Spleen (tissue), 7 donors: ENCODE measurements around the gene TBC1D22A.

Source experiments
- POLR2A ChIP-seq, 3 donors: fragments of 450-650 bp; IDR thresholded peaks; one replicate each; pipeline ENCODE4 v1.5.1; 2017; ENCODE audit warnings: antibody characterized with exemption in 3 of 3, mild to moderate bottlenecking in 1 of 3
- TF ChIP-seq, protein P1 (sequence below), 11 experiments: fragments of 200-600 bp in 7 of 11; fragments of 450-650 bp in 4 of 11; sonication (generic) in 4 of 11; IDR thresholded peaks in 8 of 11; conservative IDR thresholded peaks in 3 of 11; 1 replicate in 7 of 11; 2 replicates in 4 of 11; pipeline versions ENCODE4 v1.4.0 to v1.8.0; 2016 to 2021; ENCODE audit warnings: antibody characterized with exemption in 11 of 11, inconsistent platforms in 4 of 11, mild to moderate bottlenecking in 1 of 11
- donor health status: DM: no; HTN: no; CAD: no; lungs with moderate emphysema.
- donor health status: DM: no; HTN: no; CAD: no.
- donor health status: DM: no; HTN: no; CAD: no.

DNA sequence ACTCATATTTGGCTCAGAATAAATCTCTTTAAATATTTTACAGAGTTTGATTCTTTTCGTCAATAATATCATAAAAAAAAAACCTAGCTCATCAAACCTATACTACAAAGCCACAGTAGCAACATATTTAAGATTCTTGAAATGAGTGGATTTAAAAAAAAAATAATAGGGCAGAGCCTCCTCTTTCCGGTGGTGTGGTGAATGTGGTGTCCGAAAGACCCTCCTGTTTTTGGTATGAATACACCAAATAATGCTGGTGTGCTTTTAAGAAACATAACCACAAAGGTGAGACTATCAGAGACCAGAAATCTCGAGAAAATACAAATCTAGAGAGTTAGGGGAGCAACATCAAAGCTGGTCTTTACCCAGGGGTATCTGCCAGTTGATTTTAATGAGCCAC lies 342.6 kb downstream of the TBC1D22A start:
- TF ChIP-seq, protein P1, sequence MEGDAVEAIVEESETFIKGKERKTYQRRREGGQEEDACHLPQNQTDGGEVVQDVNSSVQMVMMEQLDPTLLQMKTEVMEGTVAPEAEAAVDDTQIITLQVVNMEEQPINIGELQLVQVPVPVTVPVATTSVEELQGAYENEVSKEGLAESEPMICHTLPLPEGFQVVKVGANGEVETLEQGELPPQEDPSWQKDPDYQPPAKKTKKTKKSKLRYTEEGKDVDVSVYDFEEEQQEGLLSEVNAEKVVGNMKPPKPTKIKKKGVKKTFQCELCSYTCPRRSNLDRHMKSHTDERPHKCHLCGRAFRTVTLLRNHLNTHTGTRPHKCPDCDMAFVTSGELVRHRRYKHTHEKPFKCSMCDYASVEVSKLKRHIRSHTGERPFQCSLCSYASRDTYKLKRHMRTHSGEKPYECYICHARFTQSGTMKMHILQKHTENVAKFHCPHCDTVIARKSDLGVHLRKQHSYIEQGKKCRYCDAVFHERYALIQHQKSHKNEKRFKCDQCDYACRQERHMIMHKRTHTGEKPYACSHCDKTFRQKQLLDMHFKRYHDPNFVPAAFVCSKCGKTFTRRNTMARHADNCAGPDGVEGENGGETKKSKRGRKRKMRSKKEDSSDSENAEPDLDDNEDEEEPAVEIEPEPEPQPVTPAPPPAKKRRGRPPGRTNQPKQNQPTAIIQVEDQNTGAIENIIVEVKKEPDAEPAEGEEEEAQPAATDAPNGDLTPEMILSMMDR (IDR thresholded peaks at IDR 0.05 in 8 of 11, conservative IDR thresholded peaks at IDR 0.05 in 3 of 11) = no peak
- no peak for TF ChIP-seq POLR2A (IDR thresholded peaks at IDR 0.05)
